ENCODE results near the gene NFE2L1. TPM values are rescaled to one million over a fixed set of nuclear protein-coding genes. Genes with fewer than 3 reads are reported as not detected.

The NFE2L1 gene
- total RNA-seq, 1 experiment from 2014 or later, result 91.7 TPM

DNA sequence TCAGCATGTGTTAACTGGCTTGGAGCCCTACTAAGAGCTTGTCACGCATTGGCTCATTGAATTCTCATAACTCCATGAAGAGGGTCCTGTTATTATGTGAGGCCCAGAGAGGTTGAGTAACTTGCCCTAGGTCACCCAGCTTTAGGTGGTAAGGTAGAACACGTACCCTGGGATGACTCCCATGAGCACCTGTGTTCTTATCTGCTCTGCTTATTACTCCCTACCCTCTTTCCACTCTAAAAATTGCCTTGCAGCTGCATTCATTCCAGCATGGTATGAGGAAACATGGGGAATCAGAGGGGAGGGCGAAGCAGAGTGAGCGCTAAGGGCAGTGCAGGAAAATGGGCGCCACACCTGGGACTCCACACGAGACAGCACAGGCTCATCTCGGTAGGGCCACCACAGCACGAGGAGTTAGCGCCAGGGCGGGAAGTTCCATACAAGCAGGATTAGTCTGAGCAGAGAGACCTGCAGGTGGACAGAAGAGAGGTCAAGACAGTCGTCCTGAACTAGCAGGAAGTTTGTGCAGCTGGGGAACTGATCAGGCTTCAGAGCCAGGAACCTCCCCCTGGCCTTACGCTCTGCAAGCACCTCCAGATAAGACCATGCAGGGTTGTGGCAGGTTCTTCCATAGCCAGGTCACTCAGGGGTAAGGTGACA is 20.7 kb upstream of the NFE2L1 start:
- H3K27me3 ChIP-seq (ENCODE audit: insufficient read depth, low read depth), result peaks cover 5% of the 10 kb centered on the region
- DNase-seq, result no peak
- no peak overlapping the region for H2AFZ ChIP-seq
- intact Hi-C loops (cut with micrococcal nuclease; ENCODE audit: unreplicated experiment), result loop anchor here (5.0 to 10.0 kb wide), 6 partner anchors 170 to 1007 kb away; no protein-coding TSS in a partner anchor
- H3K4me2 ChIP-seq, result no peak overlapping the region
- TF ChIP-seq EZH2 (IDR thresholded peaks at IDR 0.05; ENCODE audit: low read depth), result no peak
- TF ChIP-seq, protein P1, sequence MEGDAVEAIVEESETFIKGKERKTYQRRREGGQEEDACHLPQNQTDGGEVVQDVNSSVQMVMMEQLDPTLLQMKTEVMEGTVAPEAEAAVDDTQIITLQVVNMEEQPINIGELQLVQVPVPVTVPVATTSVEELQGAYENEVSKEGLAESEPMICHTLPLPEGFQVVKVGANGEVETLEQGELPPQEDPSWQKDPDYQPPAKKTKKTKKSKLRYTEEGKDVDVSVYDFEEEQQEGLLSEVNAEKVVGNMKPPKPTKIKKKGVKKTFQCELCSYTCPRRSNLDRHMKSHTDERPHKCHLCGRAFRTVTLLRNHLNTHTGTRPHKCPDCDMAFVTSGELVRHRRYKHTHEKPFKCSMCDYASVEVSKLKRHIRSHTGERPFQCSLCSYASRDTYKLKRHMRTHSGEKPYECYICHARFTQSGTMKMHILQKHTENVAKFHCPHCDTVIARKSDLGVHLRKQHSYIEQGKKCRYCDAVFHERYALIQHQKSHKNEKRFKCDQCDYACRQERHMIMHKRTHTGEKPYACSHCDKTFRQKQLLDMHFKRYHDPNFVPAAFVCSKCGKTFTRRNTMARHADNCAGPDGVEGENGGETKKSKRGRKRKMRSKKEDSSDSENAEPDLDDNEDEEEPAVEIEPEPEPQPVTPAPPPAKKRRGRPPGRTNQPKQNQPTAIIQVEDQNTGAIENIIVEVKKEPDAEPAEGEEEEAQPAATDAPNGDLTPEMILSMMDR (conservative IDR thresholded peaks at IDR 0.05), result no peak
- H3K9me3 ChIP-seq (ENCODE audit: insufficient read depth, low read depth), result no peaks in the 10 kb centered on the region
- no peak overlapping the region for H3K27ac ChIP-seq
- no peaks in the 10 kb centered on the region for H4K20me1 ChIP-seq (ENCODE audit: insufficient read depth)
- no peaks in the 10 kb centered on the region for H3K9me2 ChIP-seq (ENCODE audit: insufficient read depth)
- BruUV-seq (replicated peaks), result no TSS peak
- ChIA-PET CTCF (interaction anchor here (0.7 to 1.2 kb wide), 2 partner anchors 80 to 206 kb away, joined by 3 read pairs; partner anchors contain the start of genes OSBPL7 and SNX11), POLR2A (ENCODE audit: unreplicated experiment) (no interaction called here)
- no peaks in the 10 kb centered on the region for H3K36me3 ChIP-seq (ENCODE audit: low read depth)
- no peak overlapping the region for H3K4me3 ChIP-seq
- no peaks in the 10 kb centered on the region for H3K79me2 ChIP-seq (ENCODE audit: low read depth)
- peaks cover 25% of the 10 kb centered on the region for H3F3A ChIP-seq (ENCODE audit: insufficient read depth, low read depth)
- peaks cover 27% of the 10 kb centered on the region for H3K4me1 ChIP-seq (replicated peaks; ENCODE audit: insufficient read depth)

DNA sequence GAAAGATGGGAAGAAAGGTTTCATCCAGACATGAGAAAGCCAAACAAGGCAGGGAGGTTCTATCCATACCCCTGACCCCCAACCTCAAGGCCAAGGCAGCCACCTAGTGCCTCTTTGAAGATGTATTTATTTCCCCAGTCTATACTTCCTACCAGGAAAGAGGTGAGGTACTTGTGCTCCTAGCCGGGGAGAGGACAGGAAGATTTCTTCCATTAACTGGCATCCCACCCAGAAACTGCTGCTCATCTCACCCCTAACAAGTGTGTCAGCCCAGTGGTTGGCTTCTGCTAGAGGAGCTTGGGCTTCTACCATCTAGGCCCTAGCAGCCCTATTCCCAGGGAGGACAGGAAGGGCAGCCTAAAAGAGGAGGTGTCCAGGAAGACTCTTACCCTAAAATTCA is 19.4 kb upstream of the NFE2L1 start:
- H3K79me2 ChIP-seq (ENCODE audit: low read depth), result no peaks in the 10 kb centered on the region

DNA sequence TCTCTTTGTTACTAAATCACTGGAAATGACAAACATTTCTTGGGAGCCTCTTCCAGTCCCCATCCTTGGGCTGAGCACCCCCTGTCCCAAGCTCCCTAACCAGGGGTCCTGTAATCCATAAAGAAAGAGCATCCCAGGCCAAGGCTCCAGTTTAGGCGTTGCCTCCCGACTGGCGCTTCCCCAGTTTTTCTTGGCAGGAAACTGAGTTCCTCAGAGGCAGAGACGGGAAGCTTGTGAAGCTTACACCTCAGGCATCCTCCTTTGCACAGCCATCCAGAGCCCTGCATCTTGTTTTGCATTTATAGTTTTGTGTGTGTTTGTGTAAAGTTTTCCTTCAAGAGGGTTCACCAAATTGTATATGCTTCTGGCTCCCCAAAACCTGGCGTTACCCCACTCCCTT is 17.6 kb upstream of the NFE2L1 start:
- POLR2A ChIA-PET (ENCODE audit: unreplicated experiment), result no interaction called here

More for the DNA sequence above, 19.4 kb upstream of the NFE2L1 start:
- peaks cover 19% of the 10 kb centered on the region for H3K4me1 ChIP-seq (replicated peaks; ENCODE audit: insufficient read depth)
- H3K27ac ChIP-seq, result no peak overlapping the region
- H3K9me3 ChIP-seq (ENCODE audit: insufficient read depth, low read depth), result no peaks in the 10 kb centered on the region
- H2AFZ ChIP-seq, result no peak overlapping the region
- POLR2A ChIA-PET (ENCODE audit: unreplicated experiment), result no interaction called here
- no TSS peak for BruUV-seq (replicated peaks)
- no peak overlapping the region for H3K4me3 ChIP-seq
- H3K27me3 ChIP-seq (ENCODE audit: insufficient read depth, low read depth), result peaks cover 16% of the 10 kb centered on the region
- intact Hi-C loops (cut with micrococcal nuclease; ENCODE audit: unreplicated experiment), result loop anchor here (5.0 to 10.0 kb wide), 6 partner anchors 169 to 1006 kb away; no protein-coding TSS in a partner anchor
- H3K9me2 ChIP-seq (ENCODE audit: insufficient read depth), result no peaks in the 10 kb centered on the region
- TF ChIP-seq EZH2 (IDR thresholded peaks at IDR 0.05; ENCODE audit: low read depth), result no peak
- TF ChIP-seq, protein P1 (conservative IDR thresholded peaks at IDR 0.05), result no peak
- no peak overlapping the region for H3K4me2 ChIP-seq
- no peaks in the 10 kb centered on the region for H3K36me3 ChIP-seq (ENCODE audit: low read depth)
- H4K20me1 ChIP-seq (ENCODE audit: insufficient read depth), result no peaks in the 10 kb centered on the region
- no peak for DNase-seq
- CTCF ChIA-PET, result no interaction called here
- peaks cover 18% of the 10 kb centered on the region for H3F3A ChIP-seq (ENCODE audit: insufficient read depth, low read depth)

More for the DNA sequence above, 17.6 kb upstream of the NFE2L1 start:
- no peak overlapping the region for H2AFZ ChIP-seq
- no peaks in the 10 kb centered on the region for H4K20me1 ChIP-seq (ENCODE audit: insufficient read depth)
- H3K36me3 ChIP-seq (ENCODE audit: low read depth), result no peaks in the 10 kb centered on the region
- H3K4me3 ChIP-seq, result no peak overlapping the region
- CTCF ChIA-PET, result interaction anchor here (0.6 kb wide), 1 partner anchor 103 kb away, joined by 9 read pairs; no protein-coding TSS in a partner anchor
- H3K27ac ChIP-seq, result no peak overlapping the region
- H3K9me2 ChIP-seq (ENCODE audit: insufficient read depth), result no peaks in the 10 kb centered on the region
- H3K4me1 ChIP-seq (replicated peaks; ENCODE audit: insufficient read depth), result peaks cover 17% of the 10 kb centered on the region
- peaks cover 9% of the 10 kb centered on the region for H3F3A ChIP-seq (ENCODE audit: insufficient read depth, low read depth)
- no TSS peak for BruUV-seq (replicated peaks)
- no peaks in the 10 kb centered on the region for H3K79me2 ChIP-seq (ENCODE audit: low read depth)
- TF ChIP-seq, protein P1 (conservative IDR thresholded peaks at IDR 0.05), result no peak
- TF ChIP-seq EZH2 (IDR thresholded peaks at IDR 0.05; ENCODE audit: low read depth), result no peak
- peaks cover 20% of the 10 kb centered on the region for H3K27me3 ChIP-seq (ENCODE audit: insufficient read depth, low read depth)
- intact Hi-C loops (cut with micrococcal nuclease; ENCODE audit: unreplicated experiment), result no loop called here
- H3K4me2 ChIP-seq, result no peak overlapping the region
- H3K9me3 ChIP-seq (ENCODE audit: insufficient read depth, low read depth), result no peaks in the 10 kb centered on the region
- DNase-seq, result no peak

All from PC-9 (cell line).